WERI-Rb-1 (cell line): ENCODE data around the gene CCDC159.

Experiments used
- DNase-seq: peaks from one replicate; pipeline ENCODE4 v3.0.0-alpha.2; 2020
- H3K27ac ChIP-seq: fragments of 250-450 bp; sonication (Bioruptor Pico); 2 replicates; pipeline ENCODE4 v1.5.1; 2020; ENCODE audit warnings: mild to moderate bottlenecking, moderate library complexity
- H3K27me3 ChIP-seq: fragments of 250-450 bp; sonication (Bioruptor Pico); 2 replicates; pipeline ENCODE4 v1.5.1; 2021; ENCODE audit warnings: mild to moderate bottlenecking, low read depth, moderate library complexity; ENCODE audit not compliant: insufficient read depth, severe bottlenecking
- H3K36me3 ChIP-seq: fragments of 250-450 bp; sonication (Bioruptor Pico); 2 replicates; pipeline ENCODE4 v1.5.1; 2020; ENCODE audit warnings: mild to moderate bottlenecking, moderate library complexity
- H3K4me3 ChIP-seq: 2 replicates; pipeline ENCODE4 v1.5.1; 2011; ENCODE audit warnings: low read depth, mild to moderate bottlenecking, control low read depth, low read length
- H3K9me3 ChIP-seq: fragments of 250-450 bp; sonication (Bioruptor Pico); 2 replicates; pipeline ENCODE4 v1.5.1; 2021; ENCODE audit warnings: mild to moderate bottlenecking, moderate library complexity; ENCODE audit not compliant: severe bottlenecking
- CTCF ChIP-seq: IDR thresholded peaks from 2 replicates; pipeline ENCODE4 v1.5.1; 2011; ENCODE audit warnings: low read depth, mild to moderate bottlenecking, control low read depth, inconsistent platforms, low read length

CCDC159 gene

GRCh38 chr19:11321191-11322126 is 24.9 kb upstream of the CCDC159 start:
- DNase-seq, result peak; percentile 78
- Histone ChIP-seq H3K27me3 (no peaks in the 10 kb centered on the region), H3K27ac (peak overlapping the region; percentile 43), H3K9me3 (no peaks in the 10 kb centered on the region), H3K36me3 (peaks cover 7% of the 10 kb centered on the region; the same call in 1 of the 2 replicates), H3K4me3 (no peak overlapping the region)
- peak; percentile 40; the same call in 1 of the 2 replicates for TF ChIP-seq CTCF

- no peaks in the 10 kb centered on the region for H3K27me3 ChIP-seq
- H3K27ac ChIP-seq, result no peak overlapping the region
- H3K4me3 ChIP-seq, result no peak overlapping the region
Observed at GRCh38 chr19:11322269-11323024, 23.9 kb upstream of the CCDC159 start.

GRCh38 chr19:11323601-11324078 is 22.7 kb upstream of the CCDC159 start:
- Histone ChIP-seq H3K9me3 (no peaks in the 10 kb centered on the region), H3K27ac (no peak overlapping the region), H3K4me3 (no peak overlapping the region), H3K36me3 (peaks cover 21% of the 10 kb centered on the region; the same call in 1 of the 2 replicates), H3K27me3 (no peaks in the 10 kb centered on the region)
- DNase-seq, result no peak
- no peak for TF ChIP-seq CTCF

More at GRCh38 chr19:11322269-11323024, 23.9 kb upstream of the CCDC159 start:
- H3K36me3 ChIP-seq, result peaks cover 14% of the 10 kb centered on the region; the same call in 1 of the 2 replicates
- H3K9me3 ChIP-seq, result no peaks in the 10 kb centered on the region
- TF ChIP-seq CTCF, result no peak
- DNase-seq, result no peak

GRCh38 chr19:11324079-11324661 is 22.1 kb upstream of the CCDC159 start:
- no peak for TF ChIP-seq CTCF
- Histone ChIP-seq H3K27me3 (no peaks in the 10 kb centered on the region), H3K9me3 (no peaks in the 10 kb centered on the region), H3K36me3 (peaks cover 22% of the 10 kb centered on the region; the same call in 1 of the 2 replicates), H3K27ac (no peak overlapping the region), H3K4me3 (no peak overlapping the region)
- DNase-seq, result no peak

- Histone ChIP-seq H3K27me3 (no peaks in the 10 kb centered on the region), H3K4me3 (no peak overlapping the region), H3K9me3 (no peaks in the 10 kb centered on the region), H3K27ac (no peak overlapping the region), H3K36me3 (peaks cover 26% of the 10 kb centered on the region)
- DNase-seq, result no peak
- no peak for TF ChIP-seq CTCF
Observed at GRCh38 chr19:11324748-11325389, 21.4 kb upstream of the CCDC159 start.
